GM12878 (cell line): ENCODE data around the gene FHL2. TPM values are rescaled to one million over a fixed set of nuclear protein-coding genes. Genes with fewer than 3 reads are reported as not detected.

ENCODE experiments used
- CREB1 ChIP-seq: IDR thresholded peaks from 2 replicates; pipeline ENCODE4 v1.6.1; 2012; ENCODE audit warnings: low read depth, mild to moderate bottlenecking, inconsistent platforms
- CTCF ChIP-seq, 3 experiments: IDR thresholded peaks in 2 of 3; conservative IDR thresholded peaks in 1 of 3; 2 replicates each; pipeline ENCODE4 v1.5.1; 2011; ENCODE audit warnings: low read depth in 3 of 3, low read length in 3 of 3, mild to moderate bottlenecking in 3 of 3, control low read depth in 2 of 3, moderate library complexity in 2 of 3, inconsistent platforms in 1 of 3, mixed read lengths in 1 of 3; ENCODE audit not compliant: control insufficient read depth in 2 of 3, insufficient read depth in 1 of 3; ENCODE audit errors: extremely low read depth in 1 of 3
- CUX1 ChIP-seq: IDR thresholded peaks from 2 replicates; pipeline ENCODE4 v1.6.1; 2012; ENCODE audit warnings: improper control_type of control experiment, low read depth, low read length; ENCODE audit not compliant: insufficient replicate concordance
- SRF ChIP-seq, 2 experiments: IDR thresholded peaks; 2 replicates each; pipeline ENCODE4 v1.6.1; 2011; ENCODE audit warnings: low read depth in 2 of 2, low read length in 2 of 2, mild to moderate bottlenecking in 1 of 2, moderate library complexity in 1 of 2
- polyA plus RNA-seq, 11 experiments: library from polyadenylated mRNA; depleted of rRNA in 4 of 11; unstranded in 6 of 11; stranded (reverse) in 5 of 11; fragments of >200 nt; fragmentation: Nextera tagmentation in 4 of 11; fragmentation: Illumina TruSeq in 1 of 11; extraction: Ambion mirVana in 4 of 11; extraction: Trizol in 1 of 11; gene quantifications; 1 replicate in 1 of 11; 2 replicates in 10 of 11; pipeline versions ENCODE4 v1.2.1 to v1.2.3, GENCODE V29; 2011 to 2016; ENCODE audit warnings: inconsistent platforms in 2 of 11, missing spikeins in 2 of 11, low read depth in 1 of 11
- total RNA-seq, 4 experiments: library from RNA; depleted of rRNA in 3 of 4; stranded (reverse); fragments of >200 nt in 3 of 4; fragmentation: Illumina TruSeq in 1 of 4; extraction: Trizol in 1 of 4; gene quantifications; 2 replicates each; pipeline versions ENCODE4 v1.2.1 to v1.2.3, GENCODE V29; 2013 to 2021

The FHL2 gene
- total and polyA plus RNA-seq, 10 of the 15 experiments (the other 5 are each of a cell fraction or from before 2014, with no cell fraction given): 2.2 to 9.9 (median 4.5) TPM

GRCh38 chr2:105398336-105399206 is at the start of gene FHL2 (continued):
- TF ChIP-seq CUX1 (no peak), CTCF (IDR thresholded peaks at IDR 0.05 in 2 of 3, conservative IDR thresholded peaks at IDR 0.05 in 1 of 3; ENCODE audit: control insufficient read depth in 2 of 3, extremely low read depth in 1 of 3, insufficient read depth in 1 of 3, low read depth in 3 of 3, low read length in 3 of 3) (peak; percentile 22 to 40 (median 38); a peak in 3 of 6 replicates), CREB1 (peak; percentile 8; the same call in 1 of the 2 replicates), SRF (IDR thresholded peaks at IDR 0.05; ENCODE audit: low read depth in 2 of 2, low read length in 2 of 2) (peak; percentile 92 to 95)
